ENCODE measurements around the gene ZNF469. TPM values are rescaled to one million over a fixed set of nuclear protein-coding genes. Genes with fewer than 3 reads are reported as not detected.
A peak's percentile ranks its signal among the peaks of the same experiment; 100 is the strongest.

Gene ZNF469
- total RNA-seq, 1 donor from 2014 or later: 60.5 TPM

GRCh38 chr16:88374736-88375135, 8.0 kb upstream of the ZNF469 start:
- H3K27me3 Mint-ChIP-seq (ENCODE audit: low read depth): no peaks in the 10 kb centered on the region
- no peaks in the 10 kb centered on the region for H3K9me3 Mint-ChIP-seq (ENCODE audit: low read depth)
- H3K27ac Mint-ChIP-seq (ENCODE audit: unreplicated experiment): no peak overlapping the region
- H3K4me1 Mint-ChIP-seq (ENCODE audit: low read depth): peaks cover 10% of the 10 kb centered on the region
- no peak overlapping the region for H3K4me3 Mint-ChIP-seq (ENCODE audit: unreplicated experiment)
- DNase-seq (ENCODE audit: low spot score): peak; percentile 60
- TF ChIP-seq CTCF (IDR thresholded peaks at IDR 0.05): no peak
- H3K36me3 Mint-ChIP-seq (ENCODE audit: low read depth): no peaks in the 10 kb centered on the region

- H3K4me3 Mint-ChIP-seq (ENCODE audit: unreplicated experiment): no peak overlapping the region
- peak; percentile 68 for DNase-seq (ENCODE audit: low spot score)
- no peaks in the 10 kb centered on the region for H3K27me3 Mint-ChIP-seq (ENCODE audit: low read depth)
- H3K27ac Mint-ChIP-seq (ENCODE audit: unreplicated experiment): no peak overlapping the region
- no peaks in the 10 kb centered on the region for H3K9me3 Mint-ChIP-seq (ENCODE audit: low read depth)
- peaks cover 10% of the 10 kb centered on the region for H3K4me1 Mint-ChIP-seq (ENCODE audit: low read depth)
- no peaks in the 10 kb centered on the region for H3K36me3 Mint-ChIP-seq (ENCODE audit: low read depth)
- no peak for TF ChIP-seq CTCF (IDR thresholded peaks at IDR 0.05)
Observed at GRCh38 chr16:88375236-88375975, 7.4 kb upstream of the ZNF469 start.

GRCh38 chr16:88375996-88376834, 6.5 kb upstream of the ZNF469 start:
- H3K9me3 Mint-ChIP-seq (ENCODE audit: low read depth): no peaks in the 10 kb centered on the region
- no peak overlapping the region for H3K4me3 Mint-ChIP-seq (ENCODE audit: unreplicated experiment)
- no peak for TF ChIP-seq CTCF (IDR thresholded peaks at IDR 0.05)
- DNase-seq (ENCODE audit: low spot score): peak; percentile 83
- no peak overlapping the region for H3K27ac Mint-ChIP-seq (ENCODE audit: unreplicated experiment)
- H3K36me3 Mint-ChIP-seq (ENCODE audit: low read depth): no peaks in the 10 kb centered on the region
- peaks cover 10% of the 10 kb centered on the region for H3K4me1 Mint-ChIP-seq (ENCODE audit: low read depth)
- no peaks in the 10 kb centered on the region for H3K27me3 Mint-ChIP-seq (ENCODE audit: low read depth)

- no peak overlapping the region for H3K4me3 Mint-ChIP-seq (ENCODE audit: unreplicated experiment)
- no peaks in the 10 kb centered on the region for H3K9me3 Mint-ChIP-seq (ENCODE audit: low read depth)
- DNase-seq (ENCODE audit: low spot score): peak; percentile 84
- no peaks in the 10 kb centered on the region for H3K36me3 Mint-ChIP-seq (ENCODE audit: low read depth)
- H3K27ac Mint-ChIP-seq (ENCODE audit: unreplicated experiment): no peak overlapping the region
- TF ChIP-seq CTCF (IDR thresholded peaks at IDR 0.05): peak; percentile 13
- peaks cover 10% of the 10 kb centered on the region for H3K4me1 Mint-ChIP-seq (ENCODE audit: low read depth)
- no peaks in the 10 kb centered on the region for H3K27me3 Mint-ChIP-seq (ENCODE audit: low read depth)
Observed at GRCh38 chr16:88376835-88377726, 5.7 kb upstream of the ZNF469 start.

- Mint-ChIP-seq H3K27ac (ENCODE audit: unreplicated experiment) (no peak overlapping the region), H3K4me3 (ENCODE audit: unreplicated experiment) (no peak overlapping the region), H3K9me3 (ENCODE audit: low read depth) (no peaks in the 10 kb centered on the region), H3K4me1 (ENCODE audit: low read depth) (peaks cover 15% of the 10 kb centered on the region), H3K27me3 (ENCODE audit: low read depth) (no peaks in the 10 kb centered on the region), H3K36me3 (ENCODE audit: low read depth) (no peaks in the 10 kb centered on the region)
- no peak for TF ChIP-seq CTCF (IDR thresholded peaks at IDR 0.05)
- DNase-seq (ENCODE audit: low spot score): peak; percentile 71
Observed at GRCh38 chr16:88377961-88378360, 4.8 kb upstream of the ZNF469 start.

Data from chondrocyte (in vitro differentiated cells).